ENCODE measurements around the gene MMP25.

Gene MMP25

DNA sequence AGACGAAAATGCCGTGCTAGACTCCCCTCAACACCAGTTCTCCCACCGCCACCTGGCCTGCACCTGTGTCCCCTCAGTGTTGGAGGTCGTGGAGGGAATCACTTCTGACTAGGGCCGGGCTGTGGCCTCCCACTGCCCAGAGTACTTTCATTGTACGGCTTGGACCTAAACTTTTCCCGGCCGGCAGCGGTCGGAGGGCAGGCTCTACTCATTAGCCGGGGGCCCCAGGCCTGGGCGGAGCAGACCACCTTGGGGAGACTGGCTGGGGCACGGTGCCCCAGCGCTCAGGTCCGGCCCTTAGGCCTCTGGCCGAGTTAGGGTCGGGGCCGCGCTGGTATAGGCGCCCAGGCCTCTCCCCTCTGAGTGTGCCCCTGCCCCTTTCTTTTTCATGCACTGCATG, 29.0 kb upstream of the MMP25 start:
- DNase-seq (ENCODE audit: low read depth): no peak

DNA sequence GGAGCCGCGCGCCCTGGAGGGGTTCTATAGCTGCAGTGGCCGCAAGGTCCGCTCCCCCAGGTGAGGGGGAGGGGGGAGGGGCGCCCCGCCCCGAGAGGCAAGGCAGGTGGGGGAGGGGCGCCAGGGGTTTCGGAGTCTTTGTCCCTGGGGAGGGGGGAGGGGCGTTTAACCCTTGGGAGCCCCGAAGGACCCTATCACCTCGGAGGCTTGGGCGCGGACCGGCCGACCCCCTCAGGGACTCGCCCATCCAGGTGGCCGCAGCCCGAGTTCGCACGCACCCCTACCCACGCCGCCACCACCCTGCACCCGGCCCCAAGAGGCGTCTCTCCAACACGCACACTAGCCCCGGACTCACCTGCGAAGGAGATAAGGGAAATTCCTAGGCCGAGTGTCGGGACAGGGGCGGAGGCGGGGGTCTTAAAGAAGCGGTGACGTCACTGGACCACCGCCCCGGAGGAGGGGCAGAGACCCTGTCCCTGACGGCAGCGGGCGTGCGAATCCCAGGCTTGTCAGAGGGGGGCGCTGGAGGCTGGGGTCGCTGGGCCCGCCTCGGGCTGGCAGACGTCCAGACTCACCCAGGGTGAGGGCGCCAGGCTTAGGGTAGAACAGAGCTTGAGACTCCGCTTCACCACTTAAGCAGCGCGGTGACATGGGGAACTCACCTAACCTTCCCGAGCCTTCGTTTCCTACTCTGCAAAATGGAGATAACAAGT, 28.4 kb upstream of the MMP25 start, which contains the start of gene CLDN6:
CLDN6 (minus strand) TSS at position 390 of the 713 bp plus-strand sequence. CDS start 2,162 bp downstream, outside the sequence.
- DNase-seq (ENCODE audit: low read depth): no peak

DNA sequence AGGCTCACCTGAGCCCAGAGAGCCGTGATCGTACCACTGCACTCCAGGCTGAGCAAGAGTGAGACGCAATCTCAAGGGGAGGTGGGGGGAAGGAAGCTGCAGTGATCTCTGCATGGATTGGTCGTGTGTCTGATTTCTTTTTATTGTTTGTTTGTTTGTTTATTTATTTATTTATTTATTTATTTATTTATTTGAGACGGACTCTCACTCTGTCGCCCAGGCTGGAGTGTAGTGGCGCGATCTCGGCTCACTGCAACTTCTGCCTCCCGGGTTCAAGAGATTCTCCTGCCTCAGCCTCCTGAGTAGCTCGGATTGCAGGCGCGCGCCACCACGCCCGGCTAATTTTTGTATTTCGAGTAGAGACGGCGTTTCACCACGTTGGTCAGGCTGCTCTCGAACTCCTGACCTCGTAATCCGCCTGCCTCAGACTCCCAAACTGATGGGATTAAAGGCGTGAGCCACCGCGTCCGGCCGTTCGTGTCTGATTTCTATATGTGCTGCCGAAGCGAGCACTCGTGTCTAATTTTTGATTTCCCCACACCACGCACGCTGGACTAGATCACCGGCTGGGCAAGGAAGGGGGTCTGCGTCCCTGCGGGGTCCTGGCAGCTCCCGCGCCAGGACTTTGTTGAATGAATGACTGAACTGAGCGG, 26.6 kb upstream of the MMP25 start:
- DNase-seq (ENCODE audit: low read depth): no peak

DNA sequence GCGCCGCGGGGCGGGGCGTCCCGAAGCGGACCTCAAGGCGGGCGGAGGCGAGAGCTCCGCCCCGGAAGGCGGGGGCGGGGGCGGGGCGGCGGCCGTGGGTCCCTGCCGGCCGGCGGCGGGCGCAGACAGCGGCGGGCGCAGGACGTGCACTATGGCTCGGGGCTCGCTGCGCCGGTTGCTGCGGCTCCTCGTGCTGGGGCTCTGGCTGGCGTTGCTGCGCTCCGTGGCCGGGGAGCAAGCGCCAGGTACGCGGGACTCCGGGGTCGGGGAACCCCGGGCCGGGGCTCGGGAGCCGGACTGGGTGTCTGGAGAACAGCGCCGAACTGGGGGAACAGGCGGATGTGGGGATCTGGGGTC, 26.1 kb upstream of the MMP25 start, which contains the start of gene TNFRSF12A:
TNFRSF12A (plus strand) TSS at position 122 of the 357 bp plus-strand sequence; CDS start at position 152, 30 bp downstream.
- DNase-seq (ENCODE audit: low read depth): peak; percentile 60

DNA sequence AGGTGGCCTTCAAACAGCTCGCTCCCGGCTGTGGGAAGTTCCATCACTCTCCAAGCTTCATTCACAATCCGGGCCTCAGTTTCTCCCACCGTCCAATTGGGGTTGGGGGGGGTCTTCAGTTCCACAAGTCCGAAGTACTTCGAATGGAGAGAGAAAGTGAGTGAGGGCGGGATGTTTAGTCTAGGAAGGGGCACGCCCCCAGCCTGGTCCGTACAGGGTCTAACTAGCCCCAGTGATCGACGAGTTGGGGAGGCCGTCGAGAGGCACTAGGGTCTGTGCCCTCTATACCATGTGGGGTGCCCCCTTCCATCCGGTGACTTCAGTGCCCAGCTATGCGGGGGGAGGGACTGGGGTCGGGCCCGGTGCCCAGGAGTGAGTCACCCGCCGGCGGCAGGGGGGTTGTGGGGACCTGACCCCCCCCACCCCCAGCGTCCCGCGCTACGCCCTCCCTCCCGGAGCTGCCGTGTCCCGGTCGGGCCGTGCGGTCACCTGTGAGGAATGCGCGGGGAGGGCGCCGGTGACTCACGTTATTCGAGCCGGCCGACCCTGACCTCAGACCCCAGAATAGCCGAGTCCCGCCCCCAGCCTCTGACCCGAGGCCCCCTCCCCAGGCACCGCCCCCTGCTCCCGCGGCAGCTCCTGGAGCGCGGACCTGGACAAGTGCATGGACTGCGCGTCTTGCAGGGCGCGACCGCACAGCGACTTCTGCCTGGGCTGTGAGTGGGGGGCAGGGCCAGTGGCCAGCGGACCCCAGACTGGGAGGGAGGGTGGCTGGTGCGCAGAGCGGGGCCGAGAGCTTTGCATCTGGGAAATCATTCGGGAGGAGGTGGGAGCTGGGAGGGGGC, 25.5 kb upstream of the MMP25 start:
- DNase-seq (ENCODE audit: low read depth): peak; percentile 65

DNA sequence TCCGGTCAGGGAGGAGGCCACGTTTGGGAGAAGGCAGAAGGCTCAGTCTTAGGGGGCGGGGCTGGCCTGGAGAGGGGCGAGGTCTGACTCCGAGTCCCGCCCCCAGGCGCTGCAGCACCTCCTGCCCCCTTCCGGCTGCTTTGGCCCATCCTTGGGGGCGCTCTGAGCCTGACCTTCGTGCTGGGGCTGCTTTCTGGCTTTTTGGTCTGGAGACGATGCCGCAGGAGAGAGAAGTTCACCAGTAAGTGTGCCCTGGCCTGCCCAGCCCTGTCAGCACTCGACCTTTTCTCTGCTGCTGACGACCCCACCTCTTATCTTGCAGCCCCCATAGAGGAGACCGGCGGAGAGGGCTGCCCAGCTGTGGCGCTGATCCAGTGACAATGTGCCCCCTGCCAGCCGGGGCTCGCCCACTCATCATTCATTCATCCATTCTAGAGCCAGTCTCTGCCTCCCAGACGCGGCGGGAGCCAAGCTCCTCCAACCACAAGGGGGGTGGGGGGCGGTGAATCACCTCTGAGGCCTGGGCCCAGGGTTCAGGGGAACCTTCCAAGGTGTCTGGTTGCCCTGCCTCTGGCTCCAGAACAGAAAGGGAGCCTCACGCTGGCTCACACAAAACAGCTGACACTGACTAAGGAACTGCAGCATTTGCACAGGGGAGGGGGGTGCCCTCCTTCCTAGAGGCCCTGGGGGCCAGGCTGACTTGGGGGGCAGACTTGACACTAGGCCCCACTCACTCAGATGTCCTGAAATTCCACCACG, 24.7 kb upstream of the MMP25 start:
- peak; percentile 96 for DNase-seq (ENCODE audit: low read depth)

DNA sequence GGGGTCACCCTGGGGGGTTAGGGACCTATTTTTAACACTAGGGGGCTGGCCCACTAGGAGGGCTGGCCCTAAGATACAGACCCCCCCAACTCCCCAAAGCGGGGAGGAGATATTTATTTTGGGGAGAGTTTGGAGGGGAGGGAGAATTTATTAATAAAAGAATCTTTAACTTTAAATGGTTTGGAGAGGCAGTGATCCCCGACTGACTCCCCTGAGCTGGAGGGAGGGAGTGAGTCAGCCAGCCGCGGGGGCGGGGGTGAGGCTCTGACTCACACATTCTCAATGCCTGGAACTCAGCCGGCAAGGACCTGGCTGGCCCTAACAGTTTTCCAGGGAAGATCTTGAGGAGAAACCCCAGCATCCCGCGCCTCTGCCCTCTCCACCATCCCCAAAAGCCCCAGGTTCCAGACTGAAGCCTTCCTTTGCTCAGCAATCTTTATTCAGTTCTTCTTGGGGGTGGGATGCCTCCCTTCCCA, 24.1 kb upstream of the MMP25 start:
- peak; percentile 93 for DNase-seq (ENCODE audit: low read depth)

DNA sequence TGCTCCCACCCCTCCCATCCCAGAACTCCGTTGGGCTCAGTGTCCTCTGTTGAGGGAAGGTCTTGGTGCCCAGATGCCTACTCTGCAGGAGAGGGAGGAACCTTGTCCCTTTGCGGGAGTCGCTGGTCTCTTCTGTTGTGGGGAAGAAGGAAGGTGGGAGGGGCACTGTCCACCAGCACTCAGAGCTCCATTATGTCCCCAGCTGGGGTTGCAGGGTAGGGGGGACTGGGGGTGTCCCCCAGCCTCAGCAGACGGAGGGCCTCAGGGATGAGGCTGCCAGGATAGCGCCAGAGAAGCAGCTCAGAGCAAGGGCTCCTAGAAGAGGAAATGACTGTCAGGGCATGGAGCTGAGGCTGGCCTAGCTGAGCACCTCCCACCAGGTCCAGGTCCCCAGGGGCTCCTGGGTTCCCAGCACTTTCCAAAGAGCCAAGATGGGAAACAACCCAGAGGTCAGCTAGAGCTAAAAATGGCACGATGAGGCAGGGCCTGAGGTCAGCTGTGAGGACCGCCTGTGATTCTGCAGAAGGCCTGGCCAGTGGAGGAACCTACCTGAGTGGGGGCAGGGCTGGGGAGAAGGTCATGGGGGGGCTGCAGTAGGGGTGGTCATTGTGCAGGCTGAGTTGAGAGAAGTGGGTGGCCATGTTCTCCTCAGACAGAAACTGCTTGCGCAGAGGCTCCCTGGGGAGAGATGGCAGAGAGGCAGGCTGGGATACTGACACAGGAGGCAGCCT, 23.5 kb upstream of the MMP25 start:
- DNase-seq (ENCODE audit: low read depth): peak; percentile 58

DNA sequence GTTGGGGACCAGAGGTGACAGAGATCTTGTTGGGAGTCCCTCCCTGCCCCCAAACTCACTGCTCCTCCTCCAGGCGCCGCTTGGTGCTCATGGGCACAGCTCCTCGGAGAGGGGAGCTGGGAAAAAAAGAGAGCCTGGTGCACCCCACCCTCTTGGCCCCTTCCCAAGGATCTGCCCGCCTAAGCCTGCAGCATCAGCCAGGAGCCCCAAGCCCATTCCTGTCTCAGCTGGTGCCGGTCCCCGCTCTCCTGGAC, 23.0 kb upstream of the MMP25 start:
- DNase-seq (ENCODE audit: low read depth): peak; percentile 40

DNA sequence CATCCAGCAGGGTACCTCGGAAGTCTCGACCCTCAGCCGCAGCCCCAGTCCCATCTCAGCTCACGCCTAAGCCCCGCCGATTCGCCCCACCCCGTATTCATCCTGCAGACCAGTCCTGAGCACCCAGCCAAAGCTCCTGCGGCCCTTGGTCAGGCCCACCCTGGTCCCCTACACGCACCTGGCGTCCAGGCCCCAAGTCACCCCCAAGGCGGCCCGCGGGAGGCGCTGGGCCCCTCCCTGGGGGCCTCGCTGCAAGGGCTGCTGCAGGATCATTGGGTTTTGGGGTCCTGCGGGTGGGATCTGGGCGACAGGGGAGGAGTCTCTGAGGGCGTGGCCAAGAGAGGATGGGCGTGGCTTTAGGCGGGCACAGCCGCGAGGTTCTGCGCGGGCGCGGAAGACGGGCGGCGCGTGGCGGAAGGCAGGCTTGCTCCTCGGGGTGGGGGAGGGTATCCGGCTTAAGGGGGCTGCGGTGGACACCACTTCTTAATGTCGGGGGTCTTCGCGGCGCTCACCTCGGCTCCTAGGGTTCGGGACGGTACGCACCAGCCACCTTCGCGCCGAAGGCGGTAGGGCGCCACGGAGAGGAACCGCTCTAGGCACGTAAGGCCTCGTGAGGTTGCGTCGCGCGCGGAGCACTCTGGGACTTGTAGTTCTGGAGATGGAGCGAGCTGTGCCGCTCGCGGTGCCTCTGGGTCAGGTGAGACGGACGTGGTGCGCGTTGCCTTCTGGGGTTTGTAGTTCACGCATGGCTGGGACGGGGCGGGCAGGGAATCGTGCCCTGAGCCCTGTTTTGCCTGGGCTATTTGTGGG, 22.5 kb upstream of the MMP25 start, which contains the start of the genes HCFC1R1 and THOC6:
HCFC1R1 (minus strand) TSS at position 274 of the 810 bp plus-strand sequence; CDS start at position 273, 1 bp downstream.
THOC6 (plus strand) TSS at position 367 of the 810 bp plus-strand sequence; CDS start at position 659, 292 bp downstream.
- peak; percentile 96 for DNase-seq (ENCODE audit: low read depth)

DNA sequence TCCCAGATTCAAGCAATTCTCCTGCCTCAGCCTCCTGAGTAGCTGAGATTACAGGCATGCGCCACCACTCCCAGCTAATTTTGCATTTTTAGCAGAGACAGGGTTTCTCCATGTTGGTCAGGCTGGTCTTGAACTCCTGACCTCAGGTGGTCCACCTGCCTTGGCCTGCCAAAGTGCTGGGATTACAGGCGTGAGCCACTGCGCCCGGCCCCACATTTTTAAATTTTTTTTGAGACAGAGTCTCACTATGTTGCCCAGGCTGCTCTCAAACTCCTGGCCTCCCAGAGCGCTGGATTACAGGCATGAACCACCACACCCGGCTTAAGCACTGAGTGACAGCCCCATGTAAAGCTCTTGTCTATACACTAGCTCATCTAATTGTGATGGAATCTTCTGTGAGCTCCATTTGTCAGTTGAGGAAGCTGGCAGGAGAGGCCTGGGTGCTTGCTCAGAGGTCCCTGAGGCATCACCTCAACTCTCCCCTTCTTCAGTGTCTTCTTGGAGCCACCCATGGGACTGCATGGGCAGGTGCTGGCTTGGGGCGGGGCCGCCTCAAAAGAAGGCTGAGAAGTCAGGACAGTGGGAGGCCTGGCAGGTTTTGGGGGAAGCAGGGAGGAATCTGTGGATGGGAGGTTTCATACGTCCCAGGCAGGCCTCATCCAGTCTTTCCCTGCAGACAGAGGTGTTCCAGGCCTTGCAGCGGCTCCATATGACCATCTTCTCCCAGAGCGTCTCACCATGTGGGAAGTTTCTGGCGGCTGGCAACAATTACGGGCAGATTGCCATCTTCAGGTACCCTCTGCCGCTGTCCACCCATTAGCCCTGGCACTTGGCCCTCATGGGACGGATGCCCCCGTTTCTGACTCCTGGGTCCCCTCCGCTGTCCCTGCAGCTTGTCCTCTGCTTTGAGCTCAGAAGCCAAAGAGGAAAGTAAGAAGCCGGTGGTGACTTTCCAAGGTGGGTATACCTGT, 21.0 kb upstream of the MMP25 start:
- no peak for DNase-seq (ENCODE audit: low read depth)

DNA sequence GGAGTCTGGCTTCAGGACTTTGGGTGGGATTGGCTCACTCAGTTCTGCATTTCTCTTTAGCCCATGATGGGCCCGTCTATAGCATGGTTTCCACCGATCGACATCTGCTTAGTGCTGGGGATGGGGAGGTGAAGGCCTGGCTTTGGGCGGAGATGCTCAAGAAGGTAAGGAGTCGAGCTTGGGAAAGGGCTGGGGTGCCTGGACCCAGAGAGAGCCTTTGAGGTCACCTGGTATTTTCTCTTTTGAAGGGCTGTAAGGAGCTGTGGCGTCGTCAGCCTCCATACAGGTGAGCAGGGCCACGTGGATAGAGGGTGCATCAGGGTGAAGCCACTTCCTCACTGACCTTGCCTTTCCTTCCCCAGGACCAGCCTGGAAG, 20.4 kb upstream of the MMP25 start:
- DNase-seq (ENCODE audit: low read depth): no peak

DNA sequence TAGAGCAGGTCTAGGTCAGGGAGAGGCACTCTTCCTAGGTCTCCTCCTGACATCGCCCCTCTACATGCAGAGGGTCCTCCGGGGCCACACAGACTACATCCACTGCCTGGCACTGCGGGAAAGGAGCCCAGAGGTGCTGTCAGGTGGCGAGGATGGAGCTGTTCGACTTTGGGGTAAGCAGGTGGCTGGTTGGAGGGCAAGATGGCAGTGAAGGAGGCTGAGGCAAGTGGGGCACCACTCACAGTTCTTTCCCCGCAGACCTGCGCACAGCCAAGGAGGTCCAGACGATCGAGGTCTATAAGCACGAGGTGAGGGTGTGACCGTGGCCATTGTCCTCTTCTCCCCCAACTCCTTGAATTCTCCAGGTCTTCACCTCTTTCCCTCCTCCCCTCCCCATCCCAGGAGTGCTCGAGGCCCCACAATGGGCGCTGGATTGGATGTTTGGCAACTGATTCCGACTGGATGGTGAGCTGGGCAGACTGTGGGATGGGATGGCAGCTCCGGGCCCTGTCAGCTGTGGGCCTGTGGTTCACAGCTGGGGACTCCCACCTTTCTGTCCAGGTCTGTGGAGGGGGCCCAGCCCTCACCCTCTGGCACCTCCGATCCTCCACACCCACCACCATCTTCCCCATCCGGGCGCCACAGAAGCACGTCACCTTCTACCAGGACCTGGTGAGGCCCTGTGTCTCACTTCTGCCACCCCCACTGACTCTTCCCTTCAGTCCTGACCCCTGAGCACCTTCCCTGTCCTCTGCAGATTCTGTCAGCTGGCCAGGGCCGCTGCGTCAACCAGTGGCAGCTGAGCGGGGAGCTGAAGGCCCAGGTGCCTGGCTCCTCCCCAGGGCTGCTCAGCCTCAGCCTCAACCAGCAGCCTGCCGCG, 19.5 kb upstream of the MMP25 start:
- DNase-seq (ENCODE audit: low read depth): no peak

DNA sequence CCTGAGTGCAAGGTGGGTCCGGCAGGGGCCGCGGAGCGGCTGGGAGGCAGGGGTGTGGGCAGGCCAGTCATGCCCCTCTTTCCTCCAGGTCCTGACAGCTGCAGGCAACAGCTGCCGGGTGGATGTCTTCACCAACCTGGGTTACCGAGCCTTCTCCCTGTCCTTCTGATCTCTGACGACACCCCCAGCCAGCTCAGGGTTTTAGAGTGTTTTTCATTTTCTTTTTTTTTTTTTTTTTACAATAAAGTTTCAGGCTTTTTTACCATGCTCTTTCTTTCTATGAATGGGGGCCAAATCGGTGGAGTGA, 18.9 kb upstream of the MMP25 start:
- no peak for DNase-seq (ENCODE audit: low read depth)

DNA sequence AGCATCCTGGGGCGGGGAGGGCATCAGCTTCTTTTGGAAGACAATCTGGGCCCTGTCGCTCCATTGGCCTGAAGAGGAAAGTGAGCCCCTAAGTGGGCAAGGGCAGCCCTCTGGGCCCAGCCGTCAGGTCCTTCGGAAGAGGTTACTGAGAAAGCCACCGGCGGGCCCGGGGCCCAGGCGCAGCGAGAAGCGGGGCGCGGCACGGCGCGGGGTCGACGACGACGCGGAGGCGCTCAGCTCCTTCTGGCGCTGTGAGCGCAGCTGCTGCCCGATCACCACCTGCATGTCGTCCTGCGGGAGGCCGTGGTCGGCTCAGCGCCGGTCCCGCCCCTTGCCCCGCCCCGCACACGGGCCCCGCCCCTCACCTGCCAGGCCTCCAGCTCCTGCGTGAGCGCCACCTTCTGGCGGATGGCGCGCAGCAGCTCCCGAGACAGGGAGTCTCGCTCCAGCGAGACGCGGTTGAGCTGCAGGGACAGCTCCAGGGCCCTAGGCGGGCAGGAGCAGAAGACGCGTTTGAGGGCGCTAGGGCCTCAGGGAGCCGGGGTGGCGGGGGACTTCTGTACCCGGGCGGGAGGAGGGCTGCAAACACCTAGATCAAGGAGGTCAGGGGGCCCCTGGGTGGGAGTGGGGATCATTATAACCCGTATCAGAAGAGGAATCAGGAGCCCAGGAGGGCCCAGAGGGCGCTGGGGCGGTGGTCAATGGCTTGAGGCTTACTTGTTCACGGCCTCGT, 18.2 kb upstream of the MMP25 start:
- peak; percentile 11 for DNase-seq (ENCODE audit: low read depth)

DNA sequence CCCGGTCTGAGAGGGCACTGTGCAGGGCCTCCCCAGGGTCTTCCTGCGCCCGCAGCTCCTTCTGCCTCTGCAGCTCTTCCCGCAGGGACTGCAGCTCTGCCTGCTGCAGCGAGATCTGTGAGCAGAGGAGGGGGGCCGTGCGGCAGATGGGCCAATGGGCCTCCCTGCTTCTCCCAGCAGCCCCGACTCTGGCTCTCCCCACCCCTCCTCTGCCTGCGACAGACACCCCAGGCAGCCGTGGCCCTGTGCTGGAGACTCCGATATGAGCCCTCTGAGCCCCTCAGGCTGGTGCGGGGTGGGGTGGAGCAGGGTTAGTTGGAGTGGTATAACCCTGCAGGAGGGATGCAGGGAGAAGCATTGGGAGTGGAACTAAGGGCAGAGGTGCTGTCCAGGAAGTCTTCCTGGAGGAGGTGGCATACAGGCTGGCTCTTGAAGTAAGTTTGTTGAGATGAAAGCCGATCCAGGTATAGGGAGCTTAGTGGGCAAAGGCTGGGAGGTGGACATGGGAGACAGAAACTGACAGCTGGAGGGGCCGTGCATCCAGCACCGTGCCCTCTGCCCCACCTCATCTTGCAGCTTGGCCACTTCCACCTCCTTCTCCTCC, 17.5 kb upstream of the MMP25 start:
- no peak for DNase-seq (ENCODE audit: low read depth)
